GM23338 (cell line): ENCODE results near the gene PTPRO. TPM values are rescaled to one million over a fixed set of nuclear protein-coding genes. Genes with fewer than 3 reads are reported as not detected.

ENCODE experiments used
- ATAC-seq: fragments of 200-7000 bp; cut with Tn5 transposase; 3 replicates; pipeline ENCODE4 v1.9.1; 2020
- DNase-seq: peaks from one replicate; pipeline ENCODE4 v3.0.0-alpha.2; 2015; ENCODE audit warnings: low spot score
- H2AFZ ChIP-seq: fragments of 200-600 bp; sonication (generic); 2 replicates; pipeline ENCODE4 v1.8.0; 2016; ENCODE audit warnings: antibody characterized with exemption, mild to moderate bottlenecking, moderate library complexity
- H3F3A ChIP-seq: fragments of 200-600 bp; sonication (generic); replicated peaks from 2 replicates; pipeline ENCODE4 v1.8.0; 2017; ENCODE audit warnings: antibody characterized with exemption, mixed run types, low read depth
- H3K27ac ChIP-seq: fragments of 200-600 bp; sonication (generic); 2 replicates; pipeline ENCODE4 v1.6.1; 2016; ENCODE audit warnings: low read depth
- H3K27me3 ChIP-seq: fragments of 200-600 bp; sonication (generic); 2 replicates; pipeline ENCODE4 v1.8.0; 2016; ENCODE audit warnings: mild to moderate bottlenecking, mixed run types, moderate library complexity; ENCODE audit not compliant: insufficient read depth
- H3K36me3 ChIP-seq: fragments of 200-600 bp; sonication (generic); 2 replicates; pipeline ENCODE4 v1.8.0; 2016; ENCODE audit warnings: mild to moderate bottlenecking; ENCODE audit not compliant: insufficient read depth
- H3K4me1 ChIP-seq: fragments of 200-600 bp; sonication (generic); 2 replicates; pipeline ENCODE4 v1.8.0; 2016; ENCODE audit warnings: mild to moderate bottlenecking, moderate library complexity; ENCODE audit not compliant: insufficient read depth
- H3K4me2 ChIP-seq: fragments of 200-600 bp; sonication (generic); 2 replicates; pipeline ENCODE4 v1.7.1; 2017; ENCODE audit warnings: mixed run types
- H3K4me3 ChIP-seq: fragments of 200-600 bp; sonication (generic); 2 replicates; pipeline ENCODE4 v1.6.1; 2016; ENCODE audit warnings: mixed run types
- H3K79me2 ChIP-seq: fragments of 200-600 bp; sonication (generic); replicated peaks from 2 replicates; pipeline ENCODE4 v1.8.0; 2017; ENCODE audit warnings: mild to moderate bottlenecking; ENCODE audit not compliant: insufficient read depth
- H3K9me2 ChIP-seq: fragments of 200-600 bp; sonication (generic); 2 replicates; pipeline ENCODE4 v1.8.0; 2017; ENCODE audit not compliant: insufficient read depth
- H4K20me1 ChIP-seq: fragments of 200-600 bp; sonication (generic); replicated peaks from 2 replicates; pipeline ENCODE4 v1.8.0; 2017; ENCODE audit warnings: mild to moderate bottlenecking; ENCODE audit not compliant: insufficient read depth
- H3K27ac Mint-ChIP-seq: 2 replicates; pipeline ENCODE4 v1.8.0; 2020; ENCODE audit warnings: inconsistent platforms, mild to moderate bottlenecking, moderate library complexity, mixed read lengths
- H3K27me3 Mint-ChIP-seq: 3 replicates; pipeline ENCODE4 v1.8.0; 2022; ENCODE audit warnings: low read depth, mild to moderate bottlenecking, moderate library complexity, mixed read lengths, inconsistent platforms; ENCODE audit not compliant: insufficient read depth, poor library complexity
- H3K36me3 Mint-ChIP-seq: 3 replicates; pipeline ENCODE4 v1.8.0; 2021; ENCODE audit warnings: low read depth, mild to moderate bottlenecking, inconsistent platforms, moderate library complexity, mixed read lengths
- H3K4me1 Mint-ChIP-seq: 3 replicates; pipeline ENCODE4 v1.8.0; 2020; ENCODE audit warnings: mild to moderate bottlenecking, inconsistent platforms, mixed read lengths
- H3K4me3 Mint-ChIP-seq: 3 replicates; pipeline ENCODE4 v1.8.0; 2021; ENCODE audit warnings: moderate library complexity, mild to moderate bottlenecking, inconsistent platforms, mixed read lengths
- H3K9me3 Mint-ChIP-seq: 3 replicates; pipeline ENCODE4 v1.8.0; 2020; ENCODE audit warnings: moderate library complexity, mild to moderate bottlenecking, inconsistent platforms, mixed read lengths
- CREB1 ChIP-seq: fragments of 250-450 bp; sonication (Bioruptor Pico); IDR thresholded peaks from 2 replicates; pipeline ENCODE4 v1.5.0; 2020; ENCODE audit warnings: low read depth, mild to moderate bottlenecking, moderate library complexity
- EZH2 ChIP-seq: fragments of 200-600 bp; sonication (generic); IDR thresholded peaks from one replicate; pipeline ENCODE4 v1.8.0; 2017; ENCODE audit warnings: antibody characterized with exemption, mild to moderate bottlenecking, low read depth; ENCODE audit not compliant: unreplicated experiment
- EZH2phosphoT487 ChIP-seq: fragments of 200-600 bp; sonication (generic); IDR thresholded peaks from one replicate; pipeline ENCODE4 v1.8.1; 2018; ENCODE audit warnings: antibody characterized with exemption; ENCODE audit not compliant: unreplicated experiment
- JUNB ChIP-seq: IDR thresholded peaks from one replicate; pipeline ENCODE4 v1.6.1; 2016; ENCODE audit warnings: antibody characterized with exemption; ENCODE audit not compliant: unreplicated experiment
- NANOG ChIP-seq: IDR thresholded peaks from 2 replicates; pipeline ENCODE4 v1.6.1; 2016; ENCODE audit warnings: antibody characterized with exemption, borderline replicate concordance
- POLR2AphosphoS5 ChIP-seq: IDR thresholded peaks from 2 replicates; pipeline ENCODE4 v1.6.1; 2016; ENCODE audit warnings: antibody characterized with exemption, low read depth
- STAT1 ChIP-seq: IDR thresholded peaks from one replicate; pipeline ENCODE4 v1.6.1; 2016; ENCODE audit warnings: antibody characterized with exemption; ENCODE audit not compliant: unreplicated experiment
- ZNF114 ChIP-seq: fragments of 250-450 bp; sonication (Bioruptor Pico); IDR thresholded peaks from 2 replicates; pipeline ENCODE4 v1.5.0; 2020; ENCODE audit warnings: mild to moderate bottlenecking, moderate library complexity
- ZNF331 ChIP-seq: fragments of 250-450 bp; sonication (Bioruptor Pico); IDR thresholded peaks from 2 replicates; pipeline ENCODE4 v1.5.0; 2020; ENCODE audit warnings: low read depth, mild to moderate bottlenecking, moderate library complexity
- polyA plus RNA-seq: library from polyadenylated mRNA; unstranded; fragments of >200 nt; fragmentation: Nextera tagmentation; extraction: Ambion mirVana; gene quantifications from 2 replicates; pipeline ENCODE4 v1.2.1, GENCODE V29; 2016
- total RNA-seq: library from RNA; depleted of rRNA; stranded (reverse); fragments of >200 nt; shearing (Covaris generic); gene quantifications from 2 replicates; pipeline ENCODE4 v1.2.3, GENCODE V29; 2014
- TF ChIP-seq, protein P1 (sequence below): IDR thresholded peaks from one replicate; pipeline ENCODE4 v1.6.1; 2018; ENCODE audit warnings: antibody characterized with exemption; ENCODE audit not compliant: unreplicated experiment
- TF ChIP-seq, protein P2 (sequence below), 2 experiments: fragments of 200-600 bp in 1 of 2; sonication (generic) in 1 of 2; conservative IDR thresholded peaks; 2 replicates each; pipeline versions ENCODE4 v1.5.1 to v1.6.1; 2016 to 2017; ENCODE audit warnings: antibody characterized with exemption in 2 of 2, low read depth in 2 of 2, mild to moderate bottlenecking in 2 of 2, moderate library complexity in 1 of 2
- TF ChIP-seq, protein P3 (sequence below): fragments of 250-450 bp; sonication (Bioruptor Pico); IDR thresholded peaks from 2 replicates; pipeline ENCODE4 v1.5.0; 2020; ENCODE audit warnings: mild to moderate bottlenecking, moderate library complexity
- TF ChIP-seq, protein P4 (sequence below): IDR thresholded peaks from 2 replicates; pipeline ENCODE4 v1.6.1; 2016; ENCODE audit warnings: antibody characterized with exemption

The PTPRO gene
- total and polyA plus RNA-seq, 2 experiments from 2014 or later = 1.4 to 1.5 TPM

DNA sequence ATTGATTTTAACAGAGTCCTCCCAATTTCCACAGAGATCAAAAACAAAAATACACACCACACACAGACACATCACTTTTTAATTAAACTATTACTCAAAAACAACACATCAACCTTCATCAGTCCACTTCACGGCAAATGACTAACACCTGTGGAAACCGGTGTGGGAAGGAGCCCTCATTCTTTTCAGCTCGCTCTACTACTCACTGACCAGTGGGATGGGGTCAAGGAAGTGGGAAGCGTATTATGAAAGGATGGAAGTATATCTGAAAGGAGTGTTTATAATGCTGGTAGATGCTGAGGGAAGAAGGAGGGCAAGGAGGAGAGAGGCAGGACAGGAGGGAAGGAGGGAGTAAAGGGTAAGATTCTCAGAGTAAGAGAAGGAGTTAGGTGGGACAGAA is 310.4 kb downstream of the PTPRO start:
- Mint-ChIP-seq H3K4me1 (peaks cover 29% of the 10 kb centered on the region), H3K27ac (no peak overlapping the region)
- no peak for TF ChIP-seq CREB1 (CRISPR knock-in tag)
- no peak for TF ChIP-seq STAT1
- no peak for TF ChIP-seq ZNF331 (CRISPR knock-in tag)
- TF ChIP-seq, protein P1, sequence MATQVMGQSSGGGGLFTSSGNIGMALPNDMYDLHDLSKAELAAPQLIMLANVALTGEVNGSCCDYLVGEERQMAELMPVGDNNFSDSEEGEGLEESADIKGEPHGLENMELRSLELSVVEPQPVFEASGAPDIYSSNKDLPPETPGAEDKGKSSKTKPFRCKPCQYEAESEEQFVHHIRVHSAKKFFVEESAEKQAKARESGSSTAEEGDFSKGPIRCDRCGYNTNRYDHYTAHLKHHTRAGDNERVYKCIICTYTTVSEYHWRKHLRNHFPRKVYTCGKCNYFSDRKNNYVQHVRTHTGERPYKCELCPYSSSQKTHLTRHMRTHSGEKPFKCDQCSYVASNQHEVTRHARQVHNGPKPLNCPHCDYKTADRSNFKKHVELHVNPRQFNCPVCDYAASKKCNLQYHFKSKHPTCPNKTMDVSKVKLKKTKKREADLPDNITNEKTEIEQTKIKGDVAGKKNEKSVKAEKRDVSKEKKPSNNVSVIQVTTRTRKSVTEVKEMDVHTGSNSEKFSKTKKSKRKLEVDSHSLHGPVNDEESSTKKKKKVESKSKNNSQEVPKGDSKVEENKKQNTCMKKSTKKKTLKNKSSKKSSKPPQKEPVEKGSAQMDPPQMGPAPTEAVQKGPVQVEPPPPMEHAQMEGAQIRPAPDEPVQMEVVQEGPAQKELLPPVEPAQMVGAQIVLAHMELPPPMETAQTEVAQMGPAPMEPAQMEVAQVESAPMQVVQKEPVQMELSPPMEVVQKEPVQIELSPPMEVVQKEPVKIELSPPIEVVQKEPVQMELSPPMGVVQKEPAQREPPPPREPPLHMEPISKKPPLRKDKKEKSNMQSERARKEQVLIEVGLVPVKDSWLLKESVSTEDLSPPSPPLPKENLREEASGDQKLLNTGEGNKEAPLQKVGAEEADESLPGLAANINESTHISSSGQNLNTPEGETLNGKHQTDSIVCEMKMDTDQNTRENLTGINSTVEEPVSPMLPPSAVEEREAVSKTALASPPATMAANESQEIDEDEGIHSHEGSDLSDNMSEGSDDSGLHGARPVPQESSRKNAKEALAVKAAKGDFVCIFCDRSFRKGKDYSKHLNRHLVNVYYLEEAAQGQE = no peak
- TF ChIP-seq, protein P2, sequence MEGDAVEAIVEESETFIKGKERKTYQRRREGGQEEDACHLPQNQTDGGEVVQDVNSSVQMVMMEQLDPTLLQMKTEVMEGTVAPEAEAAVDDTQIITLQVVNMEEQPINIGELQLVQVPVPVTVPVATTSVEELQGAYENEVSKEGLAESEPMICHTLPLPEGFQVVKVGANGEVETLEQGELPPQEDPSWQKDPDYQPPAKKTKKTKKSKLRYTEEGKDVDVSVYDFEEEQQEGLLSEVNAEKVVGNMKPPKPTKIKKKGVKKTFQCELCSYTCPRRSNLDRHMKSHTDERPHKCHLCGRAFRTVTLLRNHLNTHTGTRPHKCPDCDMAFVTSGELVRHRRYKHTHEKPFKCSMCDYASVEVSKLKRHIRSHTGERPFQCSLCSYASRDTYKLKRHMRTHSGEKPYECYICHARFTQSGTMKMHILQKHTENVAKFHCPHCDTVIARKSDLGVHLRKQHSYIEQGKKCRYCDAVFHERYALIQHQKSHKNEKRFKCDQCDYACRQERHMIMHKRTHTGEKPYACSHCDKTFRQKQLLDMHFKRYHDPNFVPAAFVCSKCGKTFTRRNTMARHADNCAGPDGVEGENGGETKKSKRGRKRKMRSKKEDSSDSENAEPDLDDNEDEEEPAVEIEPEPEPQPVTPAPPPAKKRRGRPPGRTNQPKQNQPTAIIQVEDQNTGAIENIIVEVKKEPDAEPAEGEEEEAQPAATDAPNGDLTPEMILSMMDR (conservative IDR thresholded peaks at IDR 0.05; ENCODE audit: low read depth in 2 of 2) = no peak
- TF ChIP-seq POLR2AphosphoS5 = no peak
- no peak for TF ChIP-seq JUNB
- TF ChIP-seq, protein P3, sequence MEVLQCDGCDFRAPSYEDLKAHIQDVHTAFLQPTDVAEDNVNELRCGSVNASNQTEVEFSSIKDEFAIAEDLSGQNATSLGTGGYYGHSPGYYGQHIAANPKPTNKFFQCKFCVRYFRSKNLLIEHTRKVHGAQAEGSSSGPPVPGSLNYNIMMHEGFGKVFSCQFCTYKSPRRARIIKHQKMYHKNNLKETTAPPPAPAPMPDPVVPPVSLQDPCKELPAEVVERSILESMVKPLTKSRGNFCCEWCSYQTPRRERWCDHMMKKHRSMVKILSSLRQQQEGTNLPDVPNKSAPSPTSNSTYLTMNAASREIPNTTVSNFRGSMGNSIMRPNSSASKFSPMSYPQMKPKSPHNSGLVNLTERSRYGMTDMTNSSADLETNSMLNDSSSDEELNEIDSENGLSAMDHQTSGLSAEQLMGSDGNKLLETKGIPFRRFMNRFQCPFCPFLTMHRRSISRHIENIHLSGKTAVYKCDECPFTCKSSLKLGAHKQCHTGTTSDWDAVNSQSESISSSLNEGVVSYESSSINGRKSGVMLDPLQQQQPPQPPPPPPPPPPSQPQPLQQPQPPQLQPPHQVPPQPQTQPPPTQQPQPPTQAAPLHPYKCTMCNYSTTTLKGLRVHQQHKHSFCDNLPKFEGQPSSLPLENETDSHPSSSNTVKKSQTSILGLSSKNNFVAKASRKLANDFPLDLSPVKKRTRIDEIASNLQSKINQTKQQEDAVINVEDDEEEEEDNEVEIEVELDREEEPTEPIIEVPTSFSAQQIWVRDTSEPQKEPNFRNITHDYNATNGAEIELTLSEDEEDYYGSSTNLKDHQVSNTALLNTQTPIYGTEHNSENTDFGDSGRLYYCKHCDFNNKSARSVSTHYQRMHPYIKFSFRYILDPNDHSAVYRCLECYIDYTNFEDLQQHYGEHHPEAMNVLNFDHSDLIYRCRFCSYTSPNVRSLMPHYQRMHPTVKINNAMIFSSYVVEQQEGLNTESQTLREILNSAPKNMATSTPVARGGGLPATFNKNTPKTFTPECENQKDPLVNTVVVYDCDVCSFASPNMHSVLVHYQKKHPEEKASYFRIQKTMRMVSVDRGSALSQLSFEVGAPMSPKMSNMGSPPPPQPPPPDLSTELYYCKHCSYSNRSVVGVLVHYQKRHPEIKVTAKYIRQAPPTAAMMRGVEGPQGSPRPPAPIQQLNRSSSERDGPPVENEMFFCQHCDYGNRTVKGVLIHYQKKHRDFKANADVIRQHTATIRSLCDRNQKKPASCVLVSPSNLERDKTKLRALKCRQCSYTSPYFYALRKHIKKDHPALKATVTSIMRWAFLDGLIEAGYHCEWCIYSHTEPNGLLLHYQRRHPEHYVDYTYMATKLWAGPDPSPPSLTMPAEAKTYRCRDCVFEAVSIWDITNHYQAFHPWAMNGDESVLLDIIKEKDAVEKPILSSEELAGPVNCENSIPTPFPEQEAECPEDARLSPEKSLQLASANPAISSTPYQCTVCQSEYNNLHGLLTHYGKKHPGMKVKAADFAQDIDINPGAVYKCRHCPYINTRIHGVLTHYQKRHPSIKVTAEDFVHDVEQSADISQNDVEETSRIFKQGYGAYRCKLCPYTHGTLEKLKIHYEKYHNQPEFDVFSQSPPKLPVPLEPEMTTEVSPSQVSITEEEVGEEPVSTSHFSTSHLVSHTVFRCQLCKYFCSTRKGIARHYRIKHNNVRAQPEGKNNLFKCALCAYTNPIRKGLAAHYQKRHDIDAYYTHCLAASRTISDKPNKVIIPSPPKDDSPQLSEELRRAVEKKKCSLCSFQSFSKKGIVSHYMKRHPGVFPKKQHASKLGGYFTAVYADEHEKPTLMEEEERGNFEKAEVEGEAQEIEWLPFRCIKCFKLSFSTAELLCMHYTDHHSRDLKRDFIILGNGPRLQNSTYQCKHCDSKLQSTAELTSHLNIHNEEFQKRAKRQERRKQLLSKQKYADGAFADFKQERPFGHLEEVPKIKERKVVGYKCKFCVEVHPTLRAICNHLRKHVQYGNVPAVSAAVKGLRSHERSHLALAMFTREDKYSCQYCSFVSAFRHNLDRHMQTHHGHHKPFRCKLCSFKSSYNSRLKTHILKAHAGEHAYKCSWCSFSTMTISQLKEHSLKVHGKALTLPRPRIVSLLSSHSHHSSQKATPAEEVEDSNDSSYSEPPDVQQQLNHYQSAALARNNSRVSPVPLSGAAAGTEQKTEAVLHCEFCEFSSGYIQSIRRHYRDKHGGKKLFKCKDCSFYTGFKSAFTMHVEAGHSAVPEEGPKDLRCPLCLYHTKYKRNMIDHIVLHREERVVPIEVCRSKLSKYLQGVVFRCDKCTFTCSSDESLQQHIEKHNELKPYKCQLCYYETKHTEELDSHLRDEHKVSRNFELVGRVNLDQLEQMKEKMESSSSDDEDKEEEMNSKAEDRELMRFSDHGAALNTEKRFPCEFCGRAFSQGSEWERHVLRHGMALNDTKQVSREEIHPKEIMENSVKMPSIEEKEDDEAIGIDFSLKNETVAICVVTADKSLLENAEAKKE (CRISPR knock-in tag) = no peak
- no peak for TF ChIP-seq EZH2phosphoT487
- TF ChIP-seq, protein P4, sequence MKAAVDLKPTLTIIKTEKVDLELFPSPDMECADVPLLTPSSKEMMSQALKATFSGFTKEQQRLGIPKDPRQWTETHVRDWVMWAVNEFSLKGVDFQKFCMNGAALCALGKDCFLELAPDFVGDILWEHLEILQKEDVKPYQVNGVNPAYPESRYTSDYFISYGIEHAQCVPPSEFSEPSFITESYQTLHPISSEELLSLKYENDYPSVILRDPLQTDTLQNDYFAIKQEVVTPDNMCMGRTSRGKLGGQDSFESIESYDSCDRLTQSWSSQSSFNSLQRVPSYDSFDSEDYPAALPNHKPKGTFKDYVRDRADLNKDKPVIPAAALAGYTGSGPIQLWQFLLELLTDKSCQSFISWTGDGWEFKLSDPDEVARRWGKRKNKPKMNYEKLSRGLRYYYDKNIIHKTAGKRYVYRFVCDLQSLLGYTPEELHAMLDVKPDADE = no peak
- TF ChIP-seq ZNF114 (CRISPR knock-in tag) = no peak
- TF ChIP-seq NANOG = no peak
- TF ChIP-seq EZH2 = no peak

More for the DNA sequence above, 310.4 kb downstream of the PTPRO start:
- H3K79me2 ChIP-seq = no peaks in the 10 kb centered on the region
- H3K27ac ChIP-seq = no peak overlapping the region
- H4K20me1 ChIP-seq = no peaks in the 10 kb centered on the region
- no peaks in the 10 kb centered on the region for H3K36me3 ChIP-seq
- Mint-ChIP-seq H3K36me3 (no peaks in the 10 kb centered on the region), H3K4me3 (no peak overlapping the region), H3K27me3 (no peaks in the 10 kb centered on the region), H3K9me3 (no peaks in the 10 kb centered on the region)
- H3F3A ChIP-seq = no peaks in the 10 kb centered on the region
- H3K27me3 ChIP-seq = no peaks in the 10 kb centered on the region
- no peak overlapping the region for H3K4me2 ChIP-seq
- no peak overlapping the region for H3K4me3 ChIP-seq
- DNase-seq = no peak
- peaks cover 23% of the 10 kb centered on the region for H3K4me1 ChIP-seq
- H2AFZ ChIP-seq = no peak overlapping the region
- H3K9me2 ChIP-seq = no peaks in the 10 kb centered on the region
- no peak for ATAC-seq
